HG02623 (cell line): ENCODE results near the gene FCN3.

Experiments
- ATAC-seq: cut with Tn5 transposase; IDR thresholded peaks from one replicate; pipeline ENCODE4 v1.9.1; 2021; ENCODE audit warnings: moderate library complexity; ENCODE audit not compliant: unreplicated experiment

Gene FCN3

DNA sequence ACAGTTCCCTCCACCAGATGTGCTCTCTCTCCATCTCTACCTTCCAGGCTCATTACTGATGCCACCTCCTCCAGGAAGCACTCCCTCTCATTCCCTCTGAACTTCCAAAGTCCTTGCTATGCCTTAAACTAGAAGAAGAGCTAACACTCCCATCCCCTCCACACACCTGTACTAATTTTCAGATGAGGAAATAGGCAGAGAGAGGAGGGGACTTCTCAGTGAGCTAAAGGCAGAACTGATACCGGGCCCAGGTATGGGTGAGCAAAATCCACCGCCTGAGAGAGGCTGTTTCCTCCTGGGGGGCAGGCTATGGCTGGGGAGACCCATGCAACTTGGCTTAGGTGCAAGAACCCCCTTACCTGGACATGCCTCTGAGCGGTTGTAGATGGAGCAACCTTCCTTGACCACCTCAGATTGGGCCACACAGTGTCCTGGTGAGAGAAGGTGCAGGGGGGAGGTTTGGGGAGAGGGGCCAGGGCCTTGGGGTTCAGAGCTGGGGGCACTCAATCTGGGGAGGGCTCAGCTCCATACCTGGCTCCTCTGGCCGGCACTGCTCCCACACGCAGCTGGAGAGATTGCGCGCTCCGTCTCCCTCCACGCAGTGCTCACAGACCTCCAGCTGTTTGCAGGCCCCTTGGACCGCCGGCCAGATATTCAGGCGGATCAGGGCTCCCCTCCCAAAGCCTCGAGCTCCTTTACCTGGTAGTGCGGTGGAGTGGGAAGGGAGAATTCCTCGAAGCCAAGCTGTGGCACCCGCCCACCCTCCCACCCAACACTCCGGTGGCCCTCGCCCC lies 7.5 kb upstream of the FCN3 start:
- ATAC-seq, result no peak

DNA sequence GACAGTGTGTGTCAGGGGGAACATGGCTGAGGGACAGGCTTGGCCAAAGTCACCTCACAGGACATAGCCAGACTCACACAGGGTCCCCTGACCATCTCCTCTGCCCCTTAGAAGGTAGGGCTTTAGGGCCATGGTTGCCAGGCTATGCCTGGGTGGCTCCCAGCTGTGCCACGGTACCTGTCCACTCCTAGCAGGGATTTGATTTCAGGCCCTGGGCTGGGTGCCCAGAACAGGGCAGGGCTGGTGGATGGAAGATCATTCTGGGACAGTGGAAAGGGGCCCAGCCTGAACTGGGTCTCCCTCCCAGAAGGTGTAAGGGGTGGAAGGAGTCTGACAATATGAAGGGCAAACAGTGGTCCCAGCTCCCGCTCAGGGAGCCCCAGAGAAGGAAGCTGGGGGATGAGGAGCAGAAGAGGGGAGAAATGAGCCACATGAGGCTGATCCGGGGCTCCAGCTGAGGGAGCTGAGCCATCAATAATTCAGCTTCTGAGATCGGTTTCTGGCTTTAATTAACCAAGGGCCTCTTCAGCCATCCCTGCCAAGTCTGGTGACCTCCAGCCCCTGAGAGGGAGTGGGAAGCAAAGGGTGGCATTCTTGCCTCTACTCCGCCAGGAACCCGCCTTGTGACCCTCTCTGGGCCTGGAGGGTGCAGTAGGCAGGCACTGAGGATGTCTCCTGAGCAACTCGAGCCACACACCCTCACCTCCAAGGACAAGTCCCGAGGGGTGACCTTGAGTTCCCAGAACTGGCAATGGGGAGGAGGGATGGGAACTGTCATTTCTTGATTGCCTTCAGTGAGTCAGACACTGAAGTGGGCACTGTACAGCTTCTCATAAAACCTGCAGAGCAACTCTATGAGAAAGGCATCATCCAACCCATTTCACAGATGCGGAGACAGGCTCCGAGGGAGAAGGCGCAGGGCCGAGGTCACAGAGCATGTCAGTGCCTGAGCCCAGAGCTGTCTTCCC lies 6.4 kb upstream of the FCN3 start:
- no peak for ATAC-seq

DNA sequence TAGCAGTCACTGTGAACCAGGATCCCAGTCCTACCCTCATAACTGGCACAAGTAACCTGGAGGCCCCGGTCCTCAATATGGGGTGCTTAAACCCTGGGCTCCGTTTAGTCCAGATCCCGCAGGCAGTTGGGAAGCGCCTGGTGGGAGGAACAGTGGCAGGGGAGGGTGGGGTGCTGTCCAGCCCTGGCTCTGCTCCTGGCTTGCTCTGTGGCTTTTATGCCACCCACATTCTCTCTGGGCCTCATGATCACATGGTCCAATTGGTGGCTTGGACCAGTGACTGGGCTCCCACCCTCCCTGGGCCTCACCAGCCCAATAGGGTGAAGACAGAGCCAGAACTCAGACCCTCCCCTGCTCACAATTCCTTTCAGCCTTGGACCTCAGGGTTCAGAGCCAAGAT lies 5.6 kb upstream of the FCN3 start:
- no peak for ATAC-seq

DNA sequence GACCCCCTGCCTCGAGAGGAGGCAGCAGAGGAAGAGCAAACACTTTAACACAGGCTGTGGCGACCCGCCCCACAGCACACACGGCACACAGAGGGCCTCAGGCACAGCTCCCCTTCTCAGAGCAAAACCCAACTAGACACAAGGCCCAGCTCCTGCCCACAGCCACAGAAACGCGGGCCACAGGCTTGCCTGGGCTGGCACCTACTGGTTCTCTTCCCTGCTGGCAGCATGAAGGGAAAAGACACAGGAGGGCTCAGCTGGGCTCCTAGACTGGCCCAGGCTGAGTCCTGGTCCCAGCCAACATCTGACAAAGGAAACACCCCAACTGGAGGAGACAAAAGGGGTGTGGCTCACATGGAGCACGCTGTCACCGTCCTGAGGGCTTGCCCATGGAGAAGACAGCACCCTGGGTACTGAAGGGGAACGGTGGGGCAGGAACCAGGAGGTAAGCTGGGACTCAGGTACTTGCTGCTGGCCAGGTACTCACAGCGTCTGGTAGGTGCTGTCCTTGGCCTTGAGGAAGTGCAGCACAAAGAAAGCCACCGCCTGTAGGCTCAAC lies 5.0 kb upstream of the FCN3 start:
- no peak for ATAC-seq

DNA sequence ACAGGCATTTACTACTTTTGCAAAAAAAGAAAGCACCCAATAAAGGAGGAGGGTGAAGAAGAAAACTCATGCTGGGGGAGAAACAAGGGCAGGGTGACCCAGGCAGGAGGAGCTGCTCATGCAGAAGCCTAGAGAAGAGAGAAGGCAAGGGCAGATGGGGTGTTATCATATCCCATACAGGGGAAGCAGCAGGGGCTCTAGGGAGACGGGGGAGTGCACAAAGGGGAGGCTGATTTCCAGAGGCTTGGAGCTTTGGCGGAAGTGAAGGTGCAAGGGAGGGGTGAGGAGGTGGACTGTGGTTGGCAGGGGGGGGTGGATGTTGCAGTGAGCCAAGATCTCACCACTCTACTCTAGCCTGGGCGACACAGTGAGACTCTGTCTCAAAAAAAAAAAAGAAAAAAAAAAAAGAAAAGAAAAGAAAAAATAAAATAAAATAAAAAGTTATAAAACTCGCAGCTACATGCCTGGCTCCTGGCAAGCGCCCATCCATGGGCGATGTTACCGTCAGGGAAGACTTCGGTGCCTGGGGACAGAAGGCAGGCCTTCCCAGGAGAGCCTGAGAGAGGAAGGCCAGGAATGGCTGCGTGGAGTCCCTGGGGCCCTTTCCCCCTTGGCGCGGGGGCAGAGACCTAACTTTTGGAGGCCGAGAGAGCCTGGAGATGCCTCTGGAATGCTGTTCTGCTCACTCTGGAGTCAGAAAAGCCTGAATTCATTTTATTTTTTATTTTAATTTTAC lies 3.3 kb upstream of the FCN3 start:
- ATAC-seq, result no peak

DNA sequence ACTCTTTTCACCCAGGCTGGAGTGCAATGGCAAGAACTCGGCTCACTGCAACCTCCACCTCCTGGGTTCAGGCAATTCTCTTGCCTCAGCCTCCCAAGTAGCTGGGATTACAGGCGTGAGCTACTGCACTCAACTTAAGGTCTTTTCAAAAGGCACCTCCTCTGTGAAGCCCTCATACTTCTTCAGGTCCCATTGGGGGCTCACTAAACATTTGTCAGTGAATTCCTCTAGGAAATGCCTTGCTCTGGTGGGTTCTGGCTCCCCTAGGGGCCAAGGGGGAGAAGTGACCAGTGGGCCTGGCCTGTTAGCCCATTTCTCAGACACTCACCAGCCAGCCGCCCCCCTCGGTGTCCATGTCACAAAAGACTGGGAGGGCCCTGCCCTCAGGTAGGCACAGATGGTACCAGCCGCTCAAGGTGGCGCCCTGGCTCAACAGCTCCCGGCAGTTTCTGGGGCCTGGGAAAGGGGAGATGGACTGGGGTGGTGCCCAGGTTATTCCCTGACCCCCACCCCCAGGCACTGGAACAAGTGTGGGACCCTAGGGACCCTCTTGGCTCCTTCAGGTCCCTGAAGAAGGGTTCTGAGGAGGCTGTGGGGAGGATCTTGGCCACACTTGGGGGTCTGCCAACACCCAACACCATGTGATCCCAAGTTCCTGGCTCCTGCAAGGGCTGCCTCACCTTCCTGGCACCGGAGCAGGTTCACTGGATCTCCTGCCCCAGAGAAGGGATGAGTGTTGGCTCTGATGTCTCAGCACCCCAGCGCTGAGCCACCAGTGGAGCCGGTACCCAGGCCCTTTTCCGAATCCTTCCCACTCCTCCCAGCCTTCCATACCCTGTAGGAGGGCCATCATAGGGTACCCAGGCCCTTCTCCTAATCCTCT lies 1.6 kb downstream of the FCN3 start:
- ATAC-seq, result no peak

DNA sequence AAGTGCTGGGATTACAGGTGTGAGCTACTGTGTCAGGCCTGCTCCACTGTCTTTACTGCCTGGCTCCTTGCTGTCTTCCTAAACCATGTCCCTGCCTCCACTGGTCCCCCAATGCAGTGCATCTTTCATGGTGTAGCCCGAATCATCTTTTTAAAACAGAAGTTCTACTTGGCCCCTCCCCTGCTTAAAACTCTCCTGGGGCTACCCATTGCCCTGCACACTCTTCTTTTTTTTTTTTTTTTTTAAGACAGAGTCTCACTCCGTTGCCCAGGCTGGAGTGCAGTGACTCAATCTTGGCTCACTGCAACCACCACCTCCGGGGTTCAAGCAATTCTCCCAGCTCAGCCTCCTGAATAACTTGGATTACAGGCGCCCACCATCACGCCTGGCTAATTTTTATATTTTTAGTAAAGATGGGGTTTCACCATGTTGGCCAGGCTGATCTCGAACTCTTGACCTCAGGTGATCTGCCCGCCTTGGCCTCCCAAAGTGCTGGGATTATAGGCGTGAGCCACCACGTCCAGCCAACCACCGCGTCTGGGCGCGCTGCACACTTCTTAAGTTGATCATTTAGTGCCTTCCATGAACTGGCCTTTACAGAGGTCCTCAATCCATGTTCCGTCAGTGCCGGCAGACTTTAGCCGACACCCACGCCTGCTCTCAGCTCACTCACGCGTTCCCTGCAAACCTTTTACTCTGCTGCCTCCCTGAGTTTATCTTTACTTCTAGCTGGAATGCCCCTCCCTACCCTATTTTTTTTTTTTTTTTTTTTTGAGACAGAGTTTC lies 2.4 kb downstream of the FCN3 start:
- no peak for ATAC-seq

DNA sequence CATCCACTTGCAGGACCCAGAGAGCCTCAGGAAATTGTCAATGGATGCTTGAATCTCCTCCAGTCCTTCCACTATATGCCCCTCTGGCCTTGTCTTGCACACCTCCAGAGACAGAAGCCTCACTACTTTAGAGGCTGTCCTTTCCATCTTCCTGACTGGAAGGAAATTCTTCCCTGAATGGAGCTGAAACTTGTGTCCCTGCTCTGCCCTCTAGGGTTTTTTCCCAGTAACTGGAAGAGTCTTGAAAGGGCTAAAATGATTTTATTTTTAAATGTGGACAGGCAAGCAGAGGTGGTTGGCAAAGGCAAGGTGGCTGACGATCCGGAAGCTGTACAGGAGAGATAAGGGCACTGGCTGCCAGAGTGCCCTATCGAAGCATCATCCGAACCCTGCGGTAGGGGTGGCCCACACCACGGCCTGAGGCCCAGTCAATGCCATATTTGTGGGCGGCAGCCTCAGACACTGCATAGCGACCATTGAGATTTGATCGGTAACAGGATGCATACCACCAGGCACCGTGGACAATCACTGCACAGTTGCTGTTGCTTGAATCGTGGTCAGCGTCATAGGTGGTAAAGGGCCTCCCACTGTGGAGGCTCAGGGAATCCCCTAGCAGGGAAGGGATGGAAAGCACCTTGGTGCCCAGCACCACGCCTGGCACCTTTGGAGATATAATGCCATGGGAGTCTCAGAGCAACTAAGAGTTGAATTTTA lies 5.6 kb downstream of the FCN3 start:
- no peak for ATAC-seq

DNA sequence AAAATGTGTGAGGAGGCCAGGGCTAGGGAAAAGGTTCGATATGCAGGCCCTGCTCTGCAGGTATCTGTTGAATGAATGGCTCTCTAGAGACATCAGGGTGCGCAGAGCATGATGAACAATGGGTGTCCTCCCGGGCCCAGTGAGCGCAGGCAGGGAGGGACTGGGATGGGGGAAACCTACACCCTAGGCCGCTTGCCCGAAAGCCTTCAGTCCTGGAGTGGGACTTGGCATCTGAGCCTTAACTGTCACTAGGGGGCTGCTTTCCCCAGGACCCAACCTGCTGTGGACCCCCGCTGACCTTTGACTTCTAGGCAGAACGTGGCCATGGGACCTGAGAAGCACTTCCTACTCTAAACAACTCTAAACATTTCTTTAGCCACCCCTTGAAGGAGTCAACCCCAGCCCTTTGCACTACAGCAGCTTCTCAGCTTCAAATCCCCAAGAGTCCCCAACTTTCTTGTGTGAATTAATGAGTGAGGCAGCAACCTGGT lies 7.4 kb downstream of the FCN3 start:
- no peak for ATAC-seq

DNA sequence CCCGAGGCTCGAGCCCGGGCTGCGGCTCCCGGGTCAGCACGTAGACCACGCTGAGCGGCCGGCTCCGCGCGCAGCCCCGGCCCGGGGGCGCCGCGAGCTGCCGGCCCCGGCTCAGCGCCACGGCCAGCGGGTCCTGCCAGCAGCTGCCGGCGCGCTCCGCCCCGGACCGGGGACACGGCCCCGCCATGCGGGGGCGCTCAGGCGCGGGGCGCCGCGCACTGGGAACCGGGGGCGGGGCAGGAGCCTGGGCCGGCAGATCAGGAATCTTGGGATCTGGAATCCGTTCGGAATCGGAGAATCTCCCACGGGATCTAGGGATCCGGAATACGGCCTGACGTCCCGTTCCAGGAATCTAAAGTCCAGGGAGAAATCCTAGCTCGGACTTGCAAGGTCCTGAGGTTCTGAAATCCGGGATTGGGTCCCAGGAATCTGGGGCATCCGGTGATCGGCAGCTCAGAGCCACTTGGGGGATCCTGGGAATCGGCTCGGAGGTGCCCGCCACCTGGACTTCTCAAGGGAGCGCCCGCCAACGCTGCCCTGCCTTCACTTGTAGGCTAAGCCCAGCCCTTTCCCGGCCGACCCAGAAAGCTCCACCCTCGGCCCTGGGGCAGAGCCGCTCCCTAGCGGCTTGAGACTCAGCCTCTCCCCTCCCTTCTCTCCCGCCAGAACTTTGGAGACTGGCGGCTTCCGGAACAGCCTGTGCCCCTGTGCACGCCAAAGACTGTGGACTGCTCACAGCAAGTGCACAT lies 8.0 kb downstream of the FCN3 start, which contains the start of gene MAP3K6:
MAP3K6 (minus strand) TSS at position 551 of the 749 bp plus-strand sequence; CDS start at position 187, 364 bp downstream.
- no peak for ATAC-seq

DNA sequence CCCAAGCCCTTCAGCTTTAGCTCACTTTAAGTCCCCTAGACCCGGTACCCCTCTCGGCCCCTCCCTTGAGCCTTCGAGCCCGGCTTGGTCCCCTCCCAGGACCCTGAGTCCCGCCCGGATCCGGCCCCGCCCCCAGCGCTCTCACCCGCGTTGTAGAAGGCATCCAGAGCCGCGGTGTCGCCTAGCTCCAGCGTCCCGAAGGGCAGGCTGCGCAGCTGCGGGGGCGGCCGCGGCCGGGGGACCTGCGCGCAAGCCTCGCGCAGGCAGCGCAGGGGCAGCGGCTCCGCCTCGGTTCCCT lies 8.6 kb downstream of the FCN3 start:
- ATAC-seq, result no peak

DNA sequence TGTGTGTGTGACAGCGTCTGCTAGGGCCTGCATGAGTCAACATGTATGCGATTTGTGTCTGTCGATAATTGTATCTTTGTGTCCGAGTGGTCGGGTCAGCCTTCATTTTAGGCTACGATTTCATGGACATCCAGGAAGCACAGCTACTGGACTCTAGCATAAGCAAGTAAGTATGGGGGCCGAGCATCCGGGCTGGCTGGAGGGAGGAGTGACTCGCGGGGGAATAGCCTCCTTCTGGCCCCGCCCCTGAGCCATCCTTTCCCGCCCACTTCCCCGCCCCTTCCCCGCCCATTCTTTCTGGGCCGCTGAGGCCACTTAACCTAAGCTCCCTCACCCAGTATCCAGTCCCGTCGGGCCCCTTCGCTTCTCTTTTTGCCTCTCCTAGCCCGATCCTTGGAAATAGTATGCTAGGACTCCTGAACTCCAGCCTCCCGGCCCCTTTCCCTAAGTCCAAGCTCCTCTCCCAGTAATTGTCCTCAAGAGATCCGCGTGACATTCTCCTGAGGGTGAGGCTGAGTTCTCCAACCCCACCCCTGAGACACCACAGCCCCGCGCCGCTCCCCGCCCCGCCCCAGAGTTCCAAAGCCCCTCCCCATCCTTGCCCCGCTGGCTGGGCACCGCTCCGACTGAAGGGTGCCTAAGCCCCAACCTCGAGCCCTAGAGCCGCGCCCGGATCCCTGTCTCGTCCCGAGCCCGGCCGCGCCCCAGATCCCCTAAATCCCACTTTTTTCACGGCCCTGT lies 9.1 kb downstream of the FCN3 start:
- no peak for ATAC-seq

DNA sequence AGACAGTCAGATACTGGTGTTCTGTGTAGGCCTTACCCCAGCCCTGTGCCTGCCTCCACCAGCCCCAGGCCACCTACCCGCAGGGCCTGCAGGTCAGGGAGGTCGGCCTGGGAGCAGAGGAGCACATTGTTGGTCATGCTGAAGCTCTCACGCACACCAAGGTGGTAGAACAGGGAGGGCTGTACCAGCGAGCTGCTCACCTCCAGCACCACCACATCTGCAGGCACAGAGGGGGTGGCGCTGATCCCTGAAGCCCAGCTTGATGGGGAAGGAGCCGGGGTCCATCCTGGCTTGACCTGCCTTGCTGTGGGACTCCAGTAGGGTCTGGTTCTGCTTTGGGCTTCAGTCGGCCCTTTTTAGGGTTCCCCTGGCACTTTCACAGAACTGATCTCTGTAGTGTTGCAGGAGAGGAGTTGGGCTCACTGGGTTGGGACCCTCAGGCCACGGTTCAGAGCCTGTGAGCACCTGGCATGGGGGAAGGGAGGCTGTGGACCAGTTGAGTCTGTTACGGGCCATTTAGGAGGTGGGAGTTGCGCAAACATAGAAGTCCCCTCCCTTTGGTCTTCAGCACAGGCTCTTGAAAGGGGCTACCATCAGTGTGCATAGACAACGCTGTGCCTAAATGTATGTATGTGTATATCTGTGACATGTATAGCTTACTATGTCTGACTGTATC lies 9.8 kb downstream of the FCN3 start:
- no peak for ATAC-seq

DNA sequence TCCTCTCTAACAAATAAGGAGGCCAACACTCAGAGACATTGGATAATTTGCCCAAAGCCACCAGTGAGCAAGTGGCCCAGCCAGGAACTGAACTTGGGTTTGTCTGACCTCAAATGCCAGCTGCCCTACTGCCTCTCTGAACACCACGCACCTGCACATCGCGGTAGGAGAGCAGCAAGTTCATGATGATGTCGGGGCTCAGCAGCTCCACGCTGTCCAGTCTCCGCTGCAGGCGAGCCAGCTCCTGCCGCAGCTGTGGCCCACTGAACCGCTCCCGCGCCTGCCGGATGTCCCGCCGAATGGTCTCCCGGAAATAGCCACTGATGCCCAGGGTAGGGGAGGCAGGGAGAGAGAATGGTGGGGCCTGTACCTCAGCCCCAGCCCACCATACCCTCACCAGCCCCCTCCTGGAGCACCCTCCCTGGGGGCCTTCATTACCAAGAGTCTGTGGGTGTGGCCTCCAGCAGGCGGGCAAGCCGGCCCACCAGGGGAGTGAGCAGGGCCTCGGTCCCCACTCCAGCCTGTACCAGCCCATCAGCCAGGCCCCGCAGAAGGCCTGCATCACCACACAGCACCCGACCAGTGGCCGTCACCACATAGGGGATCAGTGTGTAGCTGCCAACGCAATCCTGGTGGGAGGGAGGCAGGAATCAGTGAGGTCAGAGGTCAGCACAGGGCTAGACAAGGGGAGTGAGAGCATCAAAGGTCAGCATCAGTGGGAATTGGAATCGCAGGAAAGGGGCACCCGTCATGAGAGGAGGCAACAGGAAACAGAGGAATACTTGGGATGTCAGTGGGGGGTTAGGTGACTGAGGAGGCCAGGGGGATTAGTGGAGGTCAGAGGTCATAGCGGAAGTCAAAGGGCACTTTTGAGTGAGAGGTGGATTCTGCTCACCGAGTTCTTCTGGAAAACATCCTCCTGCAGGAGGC lies 10.6 kb downstream of the FCN3 start:
- ATAC-seq, result no peak

DNA sequence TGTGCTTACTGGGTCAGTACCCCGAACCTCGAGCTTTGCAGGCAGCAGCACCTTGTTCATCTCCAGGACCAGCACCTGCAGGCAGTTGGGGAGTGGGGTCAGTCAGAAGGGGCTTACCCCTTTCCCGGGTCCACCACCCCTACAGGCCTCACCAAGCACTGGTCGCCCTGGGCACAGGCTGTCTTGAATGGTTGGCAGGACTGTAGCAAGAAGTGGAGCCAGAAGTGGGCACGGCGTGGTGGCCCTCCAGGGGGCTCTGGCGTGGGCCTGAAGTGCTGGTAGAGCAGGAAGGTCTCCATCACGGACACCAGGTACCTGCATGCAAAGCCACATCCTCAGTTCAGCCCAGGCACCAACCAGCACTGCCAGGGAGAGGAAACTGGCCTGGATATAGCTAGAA lies 13.1 kb downstream of the FCN3 start:
- ATAC-seq, result no peak

DNA sequence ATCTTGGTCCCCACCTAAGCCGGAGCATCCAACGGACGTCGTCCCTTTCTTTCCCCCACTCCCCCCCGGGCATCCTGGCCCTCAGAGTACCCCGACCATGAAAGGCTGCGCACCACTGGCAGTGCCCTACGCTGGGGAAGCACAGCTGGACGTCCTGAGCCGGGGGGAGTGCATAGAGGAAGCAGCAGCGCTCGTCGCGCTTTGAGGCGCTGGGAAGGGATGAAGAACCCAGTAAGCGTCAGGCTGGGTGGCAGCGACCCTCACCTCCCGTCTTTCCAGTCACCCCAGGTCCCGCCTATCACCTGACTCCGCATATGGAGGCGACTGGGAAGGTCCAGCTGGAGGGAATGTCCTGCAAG lies 13.6 kb downstream of the FCN3 start:
- ATAC-seq, result no peak
